Measurements from ENCODE around the gene CDC73.
"Not testable (repeated sequence)": the region's sequence is repeated elsewhere in the genome, so short reads cannot be mapped to it uniquely, and the experiment has no call there.

The CDC73 gene

DNA sequence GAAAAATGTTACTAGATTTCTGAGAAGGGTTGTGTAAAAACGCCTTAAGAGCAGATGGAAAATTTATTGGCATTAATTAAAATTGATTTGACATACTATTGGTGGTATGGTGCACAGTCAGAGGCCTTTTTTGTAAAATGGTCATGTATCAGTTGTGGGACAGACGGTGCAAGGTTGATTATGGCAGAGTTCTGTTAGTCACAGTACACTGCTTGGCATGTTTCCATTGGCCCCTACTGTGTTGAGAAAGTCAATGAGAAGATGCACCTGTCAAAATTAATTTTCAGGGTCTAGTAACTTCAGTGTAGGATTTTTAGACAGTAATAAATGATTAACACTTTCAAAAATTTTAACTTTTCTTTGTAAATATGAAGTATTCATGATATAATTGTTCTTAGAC is 60.2 kb downstream of the CDC73 start:
- DNase-seq, result no peak

DNA sequence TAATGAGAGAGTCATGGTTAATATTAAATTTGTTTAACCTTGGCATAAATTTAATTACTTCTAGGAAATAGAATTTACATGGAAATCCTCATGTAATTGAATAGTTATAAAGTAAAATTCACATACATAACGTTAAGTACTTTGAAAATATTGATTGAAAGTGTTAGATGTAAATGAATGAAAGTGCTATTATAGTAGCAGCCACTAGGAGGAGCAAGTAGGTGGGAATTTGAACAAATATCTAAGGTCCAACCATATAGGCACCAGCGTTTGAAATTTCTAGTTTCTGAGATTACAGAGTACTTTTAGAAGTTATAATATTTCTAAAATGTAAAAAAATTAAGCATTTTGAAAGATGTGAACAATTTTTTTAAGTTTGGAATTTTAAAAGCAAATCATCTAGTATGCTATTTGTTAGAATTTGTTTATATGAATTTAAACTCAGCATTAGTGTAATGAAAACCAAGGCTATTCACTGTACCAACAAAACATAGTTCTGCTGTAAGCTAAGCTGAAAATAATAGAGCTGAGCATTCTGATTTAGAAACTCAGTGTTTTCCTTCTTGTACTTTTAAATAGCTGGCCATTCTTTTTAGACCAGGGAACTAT is 61.3 kb downstream of the CDC73 start:
- no peak for DNase-seq

- no peak for DNase-seq
Measured at GRCh38 chr1:193184776-193185175, 62.9 kb downstream of the CDC73 start.

DNA sequence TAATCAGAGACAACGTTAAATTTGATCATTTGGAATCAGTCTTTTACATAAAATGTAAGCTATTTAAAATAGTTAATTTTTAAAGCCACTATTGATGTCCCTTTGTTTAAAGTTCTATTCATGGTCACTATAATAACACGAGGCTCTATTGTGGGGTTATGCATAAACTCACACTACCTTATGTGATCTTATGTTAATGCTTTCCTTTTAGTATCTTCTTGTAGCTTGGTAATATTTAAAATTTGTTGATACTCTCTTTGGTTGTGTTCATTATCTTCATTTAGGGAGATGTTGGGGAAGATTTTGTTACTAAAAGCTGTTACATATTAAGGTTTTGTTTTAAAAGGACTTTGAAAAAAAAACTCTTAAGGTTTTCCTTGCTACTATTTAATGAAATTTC is 63.4 kb downstream of the CDC73 start:
- no peak for DNase-seq

DNA sequence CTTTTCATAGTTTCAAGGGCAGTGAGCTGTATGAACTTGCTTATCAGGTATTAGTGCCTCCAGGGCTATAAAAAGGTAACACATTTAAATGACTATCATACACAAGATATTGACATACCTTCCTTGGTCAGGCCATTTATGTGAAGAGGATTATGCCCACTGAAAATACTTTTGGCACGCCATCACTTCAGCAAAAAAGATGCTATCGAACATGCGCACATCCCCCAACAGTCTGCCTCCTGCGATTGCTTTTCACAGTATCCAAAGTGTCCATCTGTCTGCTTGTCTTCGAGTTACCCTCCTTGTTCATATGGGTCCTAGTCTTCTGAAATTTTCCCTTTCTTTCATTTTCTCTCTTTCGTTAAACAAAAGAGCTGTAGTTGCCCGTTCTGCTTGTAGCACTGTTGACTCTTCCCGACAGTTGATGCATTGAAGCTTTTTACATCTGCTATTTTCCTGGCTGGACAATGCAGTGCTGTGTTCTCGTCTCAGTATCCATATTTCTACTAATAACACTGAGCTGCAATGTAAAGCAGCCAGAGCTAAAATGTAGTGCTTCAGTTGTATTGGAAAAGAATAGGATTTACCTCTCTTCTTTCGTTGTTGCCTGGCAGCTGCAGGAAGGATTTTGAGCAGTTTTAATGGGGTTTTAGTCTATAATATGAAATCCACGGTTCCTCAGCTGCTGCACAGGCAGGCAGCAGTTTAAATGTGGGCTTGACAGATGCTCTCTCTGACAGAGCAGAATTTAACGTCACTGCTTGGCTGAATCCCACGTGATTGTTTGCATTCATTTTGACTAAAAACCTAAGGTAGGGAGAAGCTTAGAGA is 64.3 kb downstream of the CDC73 start, which contains the start of gene B3GALT2:
B3GALT2 (minus strand) TSS at position 713 of the 831 bp plus-strand sequence. CDS start 5,051 bp downstream, outside the sequence.
- no peak for DNase-seq

GRCh38 chr1:193187114-193187513 is 65.3 kb downstream of the CDC73 start:
- DNase-seq, result no peak

- DNase-seq, result not testable (repeated sequence)
Measured at GRCh38 chr1:193188915-193189314, 67.1 kb downstream of the CDC73 start.

DNA sequence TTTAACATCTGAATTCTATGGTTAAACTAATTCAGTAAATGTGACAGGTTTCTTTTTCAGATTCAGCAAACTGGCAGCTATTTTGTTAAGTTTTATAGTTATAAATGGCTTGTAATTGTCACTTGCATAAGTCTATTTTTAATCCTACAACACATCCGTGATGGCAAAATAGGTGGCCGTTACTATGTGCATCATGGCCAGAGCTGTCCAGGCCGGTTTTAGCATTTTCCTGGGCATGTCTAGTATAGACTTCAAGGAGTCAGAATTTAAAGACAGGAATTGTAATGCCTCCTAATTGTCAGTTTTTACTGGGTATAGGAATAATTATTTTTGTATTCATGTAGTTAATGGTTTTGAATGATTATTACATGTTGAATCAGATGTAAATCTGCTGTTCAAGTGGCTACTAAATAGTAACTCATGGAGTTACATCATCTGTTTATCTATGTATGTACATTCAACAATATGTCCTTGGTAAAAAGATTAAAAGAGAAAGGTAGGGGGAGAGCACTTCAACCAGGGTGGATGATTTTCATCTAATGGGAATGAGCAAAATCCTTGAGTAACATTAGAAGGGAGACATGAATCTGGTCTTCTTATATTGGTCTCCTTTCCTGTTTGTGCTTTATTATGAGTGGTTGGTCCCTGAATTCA is 67.7 kb downstream of the CDC73 start:
- DNase-seq, result no peak

DNA sequence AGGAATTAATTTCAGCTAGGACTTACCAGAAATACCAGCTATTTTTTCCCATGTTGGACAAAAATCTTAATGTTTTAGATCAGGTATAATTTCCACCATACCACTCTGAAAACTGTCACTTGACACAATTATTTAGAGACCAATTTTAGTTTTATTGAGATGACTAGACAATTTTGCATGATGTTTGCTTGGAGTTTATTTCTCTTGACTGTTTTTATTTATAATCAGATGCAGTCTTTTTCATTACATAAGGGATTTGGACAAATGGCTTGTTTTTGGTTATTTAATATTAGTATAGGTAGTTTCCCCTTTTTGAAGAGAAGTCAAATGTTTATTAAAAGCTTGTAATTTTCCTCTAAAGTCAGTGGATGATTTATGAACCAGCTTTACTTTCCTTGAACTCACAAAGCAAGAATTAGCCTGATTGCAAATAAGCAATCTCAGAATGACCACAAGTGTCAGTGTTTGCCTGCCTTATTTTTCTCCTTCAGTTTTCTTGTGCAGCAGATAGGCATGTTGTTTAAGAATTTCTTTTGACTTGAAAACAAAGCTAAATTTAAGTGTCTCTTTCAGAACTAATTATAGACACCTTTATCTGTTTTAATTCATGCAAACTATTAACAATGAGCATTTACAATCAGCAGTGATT is 68.4 kb downstream of the CDC73 start:
- DNase-seq, result no peak

DNA sequence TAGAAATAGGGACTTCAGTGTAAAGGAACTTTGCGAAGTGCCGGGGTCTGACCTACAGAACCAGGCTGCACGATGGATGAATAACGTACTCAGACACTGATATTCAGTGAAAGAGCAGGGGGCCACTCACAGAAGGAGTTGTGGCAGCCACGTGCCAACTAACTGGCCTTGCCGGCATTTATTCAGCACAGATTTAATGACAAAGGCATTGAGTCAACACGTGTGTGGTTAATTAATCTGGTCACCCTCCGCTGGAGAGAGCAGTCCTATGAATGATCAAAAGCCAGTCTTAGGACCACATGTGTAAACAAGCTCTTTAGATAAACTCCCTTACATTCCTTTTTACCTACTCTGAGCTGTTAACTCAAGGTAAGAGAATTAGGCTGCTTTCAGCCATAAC is 70.8 kb downstream of the CDC73 start:
- DNase-seq, result no peak

DNA sequence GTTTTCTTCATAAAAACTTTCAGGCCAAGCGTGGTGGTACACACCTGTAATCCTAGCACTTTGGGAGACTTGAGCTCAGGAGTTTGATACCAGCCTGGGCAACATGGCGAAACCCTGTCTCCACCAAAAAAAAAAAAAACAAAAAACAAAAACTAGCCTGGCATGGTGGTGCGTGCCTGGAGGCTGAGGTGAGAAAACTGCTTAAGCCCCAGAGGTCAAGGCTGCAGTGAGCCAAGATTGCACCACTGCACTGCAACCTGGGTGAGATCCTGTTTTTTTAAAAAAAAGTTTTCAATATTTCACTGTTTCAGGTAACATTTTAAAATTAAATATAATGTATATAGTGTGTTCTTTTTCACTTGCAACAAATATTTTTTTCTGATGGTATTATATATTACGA is 78.1 kb downstream of the CDC73 start:
- DNase-seq, result no peak

DNA sequence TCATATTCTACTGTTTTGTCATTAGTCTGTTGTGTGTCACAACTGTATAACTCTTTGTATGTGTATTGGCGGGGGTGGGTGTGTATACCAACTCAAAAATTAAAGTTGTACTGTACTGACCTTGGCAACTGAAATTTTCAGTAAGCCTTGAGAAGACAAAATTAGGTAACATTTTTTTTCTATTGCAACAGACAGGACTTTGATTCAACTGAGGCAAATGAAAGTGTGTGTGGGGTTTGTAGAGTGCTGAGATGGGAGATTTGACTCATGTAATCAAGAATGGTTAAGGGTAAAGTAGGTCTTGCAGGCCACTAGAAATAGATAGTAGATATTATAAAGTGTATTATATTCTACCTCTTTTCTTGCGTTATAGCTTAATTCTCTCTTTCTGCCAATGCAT is 79.2 kb downstream of the CDC73 start:
- no peak for DNase-seq

DNA sequence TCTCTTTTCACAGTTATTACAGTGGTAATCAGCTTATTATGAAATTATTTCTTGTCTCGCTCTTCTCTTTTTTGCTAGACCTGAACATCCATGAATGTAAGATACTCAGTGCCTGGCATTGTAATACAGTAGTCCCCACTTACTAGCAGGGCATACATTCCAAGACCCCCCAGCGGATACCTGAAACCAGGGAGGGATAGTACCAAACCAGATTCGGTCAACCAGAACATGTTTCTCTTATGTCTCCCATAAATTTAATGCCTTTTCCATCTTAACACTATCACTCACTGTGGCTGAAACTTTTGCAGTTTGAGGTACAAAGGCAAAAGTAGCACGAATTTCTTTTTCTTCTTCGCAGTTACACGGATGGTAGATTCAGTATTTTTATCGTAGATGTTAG is 89.2 kb downstream of the CDC73 start:
- no peak for DNase-seq

GRCh38 chr1:193211539-193211938 is 89.7 kb downstream of the CDC73 start:
- no peak for DNase-seq

DNA sequence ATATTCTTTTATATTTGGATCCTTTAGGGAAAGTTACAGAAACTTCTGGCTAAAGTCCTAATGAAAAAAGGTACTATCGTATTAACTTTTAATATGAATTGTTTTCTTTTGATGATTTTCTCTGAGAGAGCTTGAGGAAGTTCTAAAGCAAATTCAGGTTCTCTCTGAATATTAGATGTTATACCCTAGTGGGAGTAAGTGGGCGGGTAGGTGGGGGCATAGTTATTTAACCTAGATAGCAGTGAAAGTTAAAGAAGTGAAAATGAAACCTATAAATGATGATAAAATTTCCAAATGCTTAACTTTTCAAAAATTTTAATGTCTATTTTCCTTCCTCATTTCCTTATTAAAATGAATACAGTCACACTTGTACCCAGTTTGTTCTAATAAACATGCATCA is 90.8 kb downstream of the CDC73 start:
- DNase-seq, result no peak

DNA sequence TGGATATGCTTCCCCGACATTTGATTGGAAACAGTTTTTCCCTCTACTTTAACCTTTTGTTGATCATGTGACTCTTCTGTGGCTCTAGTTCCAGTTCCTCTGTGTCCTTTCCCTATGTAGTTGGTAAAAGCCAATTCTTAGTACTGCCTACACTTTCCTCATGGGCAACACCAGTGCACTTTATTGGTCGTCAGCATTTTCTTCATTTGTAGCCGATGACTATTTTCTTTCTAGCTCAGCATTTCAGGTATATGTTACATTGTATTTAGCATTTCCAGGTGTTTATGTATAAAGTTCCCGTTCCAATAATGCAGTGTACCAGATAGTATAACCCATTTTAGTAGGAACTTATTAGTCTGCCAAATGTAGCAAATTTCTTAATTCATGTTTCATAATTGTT is 92.2 kb downstream of the CDC73 start:
- no peak for DNase-seq

- DNase-seq, result no peak
Measured at GRCh38 chr1:193216920-193217319, 95.1 kb downstream of the CDC73 start.

- no peak for DNase-seq
Measured at GRCh38 chr1:193219391-193219790, 97.6 kb downstream of the CDC73 start.

- DNase-seq, result no peak
Measured at GRCh38 chr1:193221651-193222050, 99.8 kb downstream of the CDC73 start.

DNA sequence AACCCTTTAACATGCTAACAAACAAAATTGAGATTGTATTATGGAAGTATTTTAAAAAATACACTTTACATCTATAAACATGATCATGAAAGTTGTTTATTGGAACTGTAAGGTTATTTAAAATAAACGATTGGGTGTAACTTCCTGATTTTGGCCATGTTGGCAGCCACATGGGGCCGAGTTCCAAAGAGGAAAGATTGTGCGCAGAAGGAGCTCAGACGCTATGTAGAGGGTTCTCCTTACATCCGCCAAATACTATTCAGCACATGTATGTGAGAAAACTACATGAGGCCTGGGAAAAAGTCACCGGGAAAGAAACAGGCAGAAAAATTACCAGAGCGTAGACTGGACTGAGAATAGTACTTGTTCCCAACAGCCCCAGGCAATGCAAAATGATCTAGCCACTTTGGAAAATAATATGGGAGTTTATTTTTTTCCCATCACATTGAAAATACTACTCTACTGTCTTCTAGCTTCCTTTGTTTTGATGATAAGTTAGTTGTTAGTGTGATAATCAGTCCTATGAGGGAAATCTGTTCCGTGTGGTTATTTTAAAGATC is 100.3 kb downstream of the CDC73 start:
- DNase-seq, result no peak

GRCh38 chr1:193229136-193229535 is 107.3 kb downstream of the CDC73 start:
- DNase-seq, result no peak

- DNase-seq, result not testable (repeated sequence)
Measured at GRCh38 chr1:193231146-193231545, 109.3 kb downstream of the CDC73 start.

- no peak for DNase-seq
Measured at GRCh38 chr1:193234530-193234929, 112.7 kb downstream of the CDC73 start.
